Measurements from ENCODE around the gene FDXR. TPM values are rescaled to one million over a fixed set of nuclear protein-coding genes. Genes with fewer than 3 reads are reported as not detected.

Gene FDXR, protein sequence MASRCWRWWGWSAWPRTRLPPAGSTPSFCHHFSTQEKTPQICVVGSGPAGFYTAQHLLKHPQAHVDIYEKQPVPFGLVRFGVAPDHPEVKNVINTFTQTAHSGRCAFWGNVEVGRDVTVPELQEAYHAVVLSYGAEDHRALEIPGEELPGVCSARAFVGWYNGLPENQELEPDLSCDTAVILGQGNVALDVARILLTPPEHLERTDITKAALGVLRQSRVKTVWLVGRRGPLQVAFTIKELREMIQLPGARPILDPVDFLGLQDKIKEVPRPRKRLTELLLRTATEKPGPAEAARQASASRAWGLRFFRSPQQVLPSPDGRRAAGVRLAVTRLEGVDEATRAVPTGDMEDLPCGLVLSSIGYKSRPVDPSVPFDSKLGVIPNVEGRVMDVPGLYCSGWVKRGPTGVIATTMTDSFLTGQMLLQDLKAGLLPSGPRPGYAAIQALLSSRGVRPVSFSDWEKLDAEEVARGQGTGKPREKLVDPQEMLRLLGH
- total RNA-seq (6.7 and 7.0 TPM in 2 replicates), polyA plus RNA-seq (4.6 TPM in 2 replicates), polyA minus RNA-seq (5.4 and 11.1 TPM in 2 replicates)
- total RNA-seq (2013): 3.1 TPM

DNA sequence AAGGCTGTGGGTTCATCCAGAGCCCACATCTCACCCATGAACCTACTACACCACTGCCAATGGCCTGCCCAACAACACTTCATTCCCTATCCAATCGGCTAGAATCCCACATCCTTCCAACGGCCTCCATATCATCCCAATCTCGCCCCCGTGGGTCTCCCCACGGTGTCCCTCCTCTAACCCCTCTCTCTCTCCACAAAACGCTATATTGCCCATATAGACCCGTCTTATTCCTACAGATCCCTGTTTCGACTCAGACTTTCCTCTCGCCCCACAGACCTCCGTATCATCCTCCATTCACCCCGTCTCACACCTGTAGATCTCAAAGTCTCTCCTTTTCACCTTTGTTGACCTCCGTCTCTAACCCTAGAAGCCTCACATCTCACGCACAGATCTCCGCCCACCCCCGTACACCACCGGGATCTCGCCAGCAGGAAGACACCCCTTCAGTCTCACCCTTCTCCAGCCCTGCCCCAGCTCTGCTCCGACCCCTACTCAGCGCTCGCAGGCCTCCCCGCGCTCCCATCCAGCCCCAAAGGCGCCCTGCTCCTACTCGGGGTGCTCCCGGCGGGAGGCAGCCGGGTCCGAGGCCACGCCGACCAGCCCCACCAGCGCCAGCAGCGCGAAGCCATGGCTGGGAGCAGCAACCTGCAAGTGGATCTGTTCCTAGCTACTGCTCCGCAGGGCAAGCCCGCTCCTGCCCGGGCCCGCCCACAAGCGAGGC, at the start of gene FDXR:
FDXR (minus strand) TSS at position 682 of the 724 bp plus-strand sequence; CDS start at position 632, 50 bp downstream.
- Histone ChIP-seq H3K4me3 (ENCODE audit: control extremely low read depth in 1 of 5, extremely low read depth in 1 of 5, insufficient read depth in 1 of 5, low read depth in 2 of 5, low read length in 4 of 5) (peak within 1 kb of the TSS; percentile 78 to 91 (median 86)), H3K79me2 (ENCODE audit: control insufficient read depth, insufficient read depth, low read length) (peaks cover 8% of the 10 kb centered on the region), H3K27me3 (replicated peaks in 1 of 4; ENCODE audit: control extremely low read depth in 1 of 4, control insufficient read depth in 3 of 4, insufficient read depth in 4 of 4, low read length in 3 of 4) (no peaks in the 10 kb centered on the region), H3K36me3 (replicated peaks in 1 of 2; ENCODE audit: control extremely low read depth in 1 of 2, control insufficient read depth in 1 of 2, extremely low read depth in 1 of 2, insufficient read depth in 2 of 2, low read length in 1 of 2) (no peaks in the 10 kb centered on the region), H3K9me3 (ENCODE audit: control extremely low read depth in 1 of 3, control insufficient read depth in 2 of 3, insufficient read depth in 1 of 3, low read length in 2 of 3) (no peaks in the 10 kb centered on the region), H3K9ac (ENCODE audit: low read length) (peak within 1 kb of the TSS; percentile 81), H3K4me2 (replicated peaks; ENCODE audit: low read depth, low read length, poor library complexity, severe bottlenecking) (peak within 1 kb of the TSS; percentile 100), H3K27ac (ENCODE audit: low read length in 2 of 2) (peak within 1 kb of the TSS; percentile 95 to 96), H2AFZ (ENCODE audit: insufficient read depth, low read depth, low read length, poor library complexity, severe bottlenecking) (peak within 1 kb of the TSS; percentile 98), H3K4me1 (ENCODE audit: control insufficient read depth in 2 of 2, insufficient read depth in 2 of 2, low read length in 2 of 2) (peaks cover 12 to 15% of the 10 kb centered on the region in 2 donors), H4K20me1 (ENCODE audit: control insufficient read depth, insufficient read depth, low read length, poor library complexity, severe bottlenecking) (no peaks in the 10 kb centered on the region)
- ChIA-PET CTCF (interaction anchor here (0.7 to 6.2 kb wide), 8 partner anchors 7 to 399 kb away, joined by 3 to 54 read pairs (median 6); partner anchors contain the start of genes GRIN2C and MIF4GD), POLR2A (interaction anchor here (0.6 to 1.8 kb wide), 9 partner anchors 10 to 1656 kb away, joined by 3 to 8 read pairs (median 4); partner anchors contain the start of gene SLC25A19)
- Mint-ChIP-seq H3K27ac (peak within 1 kb of the TSS; percentile 94), H3K4me1 (peaks cover 12% of the 10 kb centered on the region), H3K27me3 (no peaks in the 10 kb centered on the region), H3K9me3 (ENCODE audit: insufficient read depth) (no peaks in the 10 kb centered on the region), H3K4me3 (peak within 1 kb of the TSS; percentile 81)
- DNase-seq (no peak), ATAC-seq (ENCODE audit: low read depth) (no peak)
- WGBS (ENCODE audit: insufficient coverage): 8% methylated on average over 37 of the region's 38 CpGs
- intact Hi-C loops (cut with micrococcal nuclease): loop anchor here (1.0 kb wide), 3 partner anchors 96 to 140 kb away; partner anchors contain the start of genes MRPL58, NAT9 and NHERF1
- no peak for TF ChIP-seq CTCF (IDR thresholded peaks at IDR 0.05)
- no peak for TF ChIP-seq EZH2 (IDR thresholded peaks at IDR 0.05; ENCODE audit: borderline replicate concordance, insufficient read depth, low read depth, low read length, poor library complexity, severe bottlenecking)
